SU-DHL-6 (cell line): ENCODE data around the gene CLEC16A.
"Not testable (repeated sequence)": the region's sequence is repeated elsewhere in the genome, so short reads cannot be mapped to it uniquely, and the experiment has no call there.

ENCODE experiments used
- EZH2phosphoT487 ChIP-seq: fragments of 200-600 bp; sonication (generic), shearing (Covaris generic); conservative IDR thresholded peaks from 2 replicates; pipeline ENCODE4 v1.6.1; 2018; ENCODE audit warnings: mild to moderate bottlenecking, antibody characterized with exemption, low read length, moderate library complexity, mixed read lengths
- TF ChIP-seq, protein P1 (sequence below): fragments of 200-600 bp; sonication (generic); IDR thresholded peaks from one replicate; pipeline ENCODE4 v1.5.1; 2017; ENCODE audit warnings: antibody characterized with exemption, mild to moderate bottlenecking, low read length, moderate library complexity; ENCODE audit not compliant: insufficient read depth, poor library complexity, severe bottlenecking

DNA sequence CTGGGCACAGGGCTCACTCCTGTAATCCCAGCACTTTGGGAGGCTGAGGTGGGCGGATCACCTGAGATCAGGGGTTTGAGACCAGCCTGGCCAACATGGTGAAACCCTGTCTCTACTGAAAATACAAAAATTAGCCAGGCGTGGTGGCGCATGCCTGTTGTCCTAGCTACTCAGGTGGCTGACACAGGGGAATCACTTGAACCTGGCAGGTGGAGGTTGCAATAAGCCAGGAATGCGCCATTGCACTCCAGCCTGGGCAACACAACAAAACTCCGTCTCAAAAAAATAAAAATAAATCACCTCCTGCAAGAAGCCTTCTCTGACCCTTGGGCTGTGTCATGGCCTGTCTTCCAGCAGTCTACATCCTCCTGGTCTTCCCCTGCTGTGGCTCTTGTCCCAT is 158.9 kb downstream of the CLEC16A start:
- TF ChIP-seq, protein P1, sequence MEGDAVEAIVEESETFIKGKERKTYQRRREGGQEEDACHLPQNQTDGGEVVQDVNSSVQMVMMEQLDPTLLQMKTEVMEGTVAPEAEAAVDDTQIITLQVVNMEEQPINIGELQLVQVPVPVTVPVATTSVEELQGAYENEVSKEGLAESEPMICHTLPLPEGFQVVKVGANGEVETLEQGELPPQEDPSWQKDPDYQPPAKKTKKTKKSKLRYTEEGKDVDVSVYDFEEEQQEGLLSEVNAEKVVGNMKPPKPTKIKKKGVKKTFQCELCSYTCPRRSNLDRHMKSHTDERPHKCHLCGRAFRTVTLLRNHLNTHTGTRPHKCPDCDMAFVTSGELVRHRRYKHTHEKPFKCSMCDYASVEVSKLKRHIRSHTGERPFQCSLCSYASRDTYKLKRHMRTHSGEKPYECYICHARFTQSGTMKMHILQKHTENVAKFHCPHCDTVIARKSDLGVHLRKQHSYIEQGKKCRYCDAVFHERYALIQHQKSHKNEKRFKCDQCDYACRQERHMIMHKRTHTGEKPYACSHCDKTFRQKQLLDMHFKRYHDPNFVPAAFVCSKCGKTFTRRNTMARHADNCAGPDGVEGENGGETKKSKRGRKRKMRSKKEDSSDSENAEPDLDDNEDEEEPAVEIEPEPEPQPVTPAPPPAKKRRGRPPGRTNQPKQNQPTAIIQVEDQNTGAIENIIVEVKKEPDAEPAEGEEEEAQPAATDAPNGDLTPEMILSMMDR = not testable (repeated sequence)
- not testable (repeated sequence) for TF ChIP-seq EZH2phosphoT487
